Esophagus muscularis mucosa (tissue), 2 donors: ENCODE measurements around the gene CDC6.

Experiments
- POLR2A ChIP-seq: fragments of 450-650 bp; IDR thresholded peaks from one replicate; pipeline ENCODE4 v1.6.1; 2017; ENCODE audit warnings: antibody characterized with exemption, moderate library complexity, mild to moderate bottlenecking, low read depth
- POLR2AphosphoS5 ChIP-seq, 2 donors: sonication (generic); formaldehyde crosslinking; IDR thresholded peaks; one replicate each; pipeline ENCODE4 v1.6.1; 2017; ENCODE audit warnings: antibody characterized with exemption in 2 of 2

- TF ChIP-seq POLR2A: no peak
- no peak for TF ChIP-seq POLR2AphosphoS5 (IDR thresholded peaks at IDR 0.05)
Measured at GRCh38 chr17:40338941-40339649, 51.4 kb downstream of the CDC6 start.
